ENCODE data around the gene GRM5.

DNA sequence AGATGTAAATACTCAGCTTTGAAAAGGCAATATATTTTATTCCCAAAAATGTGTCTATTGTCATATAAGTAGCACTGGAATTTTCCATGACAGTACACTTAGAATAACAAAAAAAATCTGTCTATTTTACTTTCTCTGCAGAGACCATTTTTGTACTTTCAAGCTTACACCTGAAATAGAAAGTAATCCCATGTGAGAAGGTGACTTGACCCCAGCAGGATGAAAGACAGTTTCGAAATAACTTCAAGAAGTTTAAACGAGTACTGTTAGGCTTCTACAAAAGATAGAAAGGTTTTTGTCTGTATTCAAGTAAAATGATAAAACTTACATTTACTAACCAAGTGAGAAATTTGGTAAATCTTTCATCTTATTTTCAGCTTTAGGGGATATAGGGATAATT, 468.4 kb downstream of the GRM5 start:
- TF ChIP-seq, protein P1, sequence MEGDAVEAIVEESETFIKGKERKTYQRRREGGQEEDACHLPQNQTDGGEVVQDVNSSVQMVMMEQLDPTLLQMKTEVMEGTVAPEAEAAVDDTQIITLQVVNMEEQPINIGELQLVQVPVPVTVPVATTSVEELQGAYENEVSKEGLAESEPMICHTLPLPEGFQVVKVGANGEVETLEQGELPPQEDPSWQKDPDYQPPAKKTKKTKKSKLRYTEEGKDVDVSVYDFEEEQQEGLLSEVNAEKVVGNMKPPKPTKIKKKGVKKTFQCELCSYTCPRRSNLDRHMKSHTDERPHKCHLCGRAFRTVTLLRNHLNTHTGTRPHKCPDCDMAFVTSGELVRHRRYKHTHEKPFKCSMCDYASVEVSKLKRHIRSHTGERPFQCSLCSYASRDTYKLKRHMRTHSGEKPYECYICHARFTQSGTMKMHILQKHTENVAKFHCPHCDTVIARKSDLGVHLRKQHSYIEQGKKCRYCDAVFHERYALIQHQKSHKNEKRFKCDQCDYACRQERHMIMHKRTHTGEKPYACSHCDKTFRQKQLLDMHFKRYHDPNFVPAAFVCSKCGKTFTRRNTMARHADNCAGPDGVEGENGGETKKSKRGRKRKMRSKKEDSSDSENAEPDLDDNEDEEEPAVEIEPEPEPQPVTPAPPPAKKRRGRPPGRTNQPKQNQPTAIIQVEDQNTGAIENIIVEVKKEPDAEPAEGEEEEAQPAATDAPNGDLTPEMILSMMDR (IDR thresholded peaks at IDR 0.05): no peak
- TF ChIP-seq POLR2A (IDR thresholded peaks at IDR 0.05): no peak

Data from transverse colon (tissue), 3 donors.